Calu3 (cell line): ENCODE data around the gene IL21. TPM values are rescaled to one million over a fixed set of nuclear protein-coding genes. Genes with fewer than 3 reads are reported as not detected.
"Not testable (repeated sequence)": the region's sequence is repeated elsewhere in the genome, so short reads cannot be mapped to it uniquely, and the experiment has no call there.

Experiments
- BruUV-seq: library from RNA; stranded (reverse); fragments of 400-500 nt; replicated peaks from 2 replicates; lab custom pipeline; 2021; lab: Mats Ljungman, UMichigan
- CTCF ChIA-PET: fragments of 300-600 bp; sonication (Branson Sonifier 250); formaldehyde crosslinking; loops from one replicate; lab custom pipeline; 2022; ENCODE audit warnings: antibody characterized with exemption; lab: Charles Lee
- DNase-seq: peaks from one replicate; pipeline ENCODE4 v3.0.0; 2022
- H3K27ac Mint-ChIP-seq: one replicate; pipeline ENCODE4 v1.8.0; 2022; ENCODE audit warnings: mixed read lengths; ENCODE audit not compliant: unreplicated experiment
- H3K27me3 Mint-ChIP-seq: one replicate; pipeline ENCODE4 v1.8.0; 2022; ENCODE audit warnings: mixed read lengths; ENCODE audit not compliant: unreplicated experiment
- H3K36me3 Mint-ChIP-seq: one replicate; pipeline ENCODE4 v1.8.0; 2022; ENCODE audit warnings: mild to moderate bottlenecking, moderate library complexity, mixed read lengths; ENCODE audit not compliant: insufficient read depth, unreplicated experiment
- H3K4me1 Mint-ChIP-seq: one replicate; pipeline ENCODE4 v1.8.0; 2022; ENCODE audit warnings: mild to moderate bottlenecking, low read depth, mixed read lengths; ENCODE audit not compliant: unreplicated experiment
- H3K4me3 Mint-ChIP-seq: one replicate; pipeline ENCODE4 v1.8.0; 2022; ENCODE audit warnings: mild to moderate bottlenecking, low read depth, moderate library complexity, mixed read lengths; ENCODE audit not compliant: unreplicated experiment
- H3K9me3 Mint-ChIP-seq: one replicate; pipeline ENCODE4 v1.8.0; 2022; ENCODE audit warnings: low read depth, mixed read lengths; ENCODE audit not compliant: unreplicated experiment
- intact Hi-C: fragments of 100-400 bp; cut with micrococcal nuclease; formaldehyde crosslinking; loops from one replicate; pipeline ENCODE4 v1.10.0; 2022; ENCODE audit not compliant: unreplicated experiment
- total RNA-seq: library from RNA; stranded (reverse); gene quantifications from 2 replicates; pipeline ENCODE4 v1.2.3, GENCODE V29; 2022
- TF ChIP-seq, protein P1 (sequence below): fragments of 200-600 bp; IDR thresholded peaks from one replicate; pipeline ENCODE4 v1.8.0; 2022; ENCODE audit warnings: antibody characterized with exemption; ENCODE audit not compliant: unreplicated experiment

IL21 gene
- total RNA-seq, 1 experiment from 2014 or later = not detected

DNA sequence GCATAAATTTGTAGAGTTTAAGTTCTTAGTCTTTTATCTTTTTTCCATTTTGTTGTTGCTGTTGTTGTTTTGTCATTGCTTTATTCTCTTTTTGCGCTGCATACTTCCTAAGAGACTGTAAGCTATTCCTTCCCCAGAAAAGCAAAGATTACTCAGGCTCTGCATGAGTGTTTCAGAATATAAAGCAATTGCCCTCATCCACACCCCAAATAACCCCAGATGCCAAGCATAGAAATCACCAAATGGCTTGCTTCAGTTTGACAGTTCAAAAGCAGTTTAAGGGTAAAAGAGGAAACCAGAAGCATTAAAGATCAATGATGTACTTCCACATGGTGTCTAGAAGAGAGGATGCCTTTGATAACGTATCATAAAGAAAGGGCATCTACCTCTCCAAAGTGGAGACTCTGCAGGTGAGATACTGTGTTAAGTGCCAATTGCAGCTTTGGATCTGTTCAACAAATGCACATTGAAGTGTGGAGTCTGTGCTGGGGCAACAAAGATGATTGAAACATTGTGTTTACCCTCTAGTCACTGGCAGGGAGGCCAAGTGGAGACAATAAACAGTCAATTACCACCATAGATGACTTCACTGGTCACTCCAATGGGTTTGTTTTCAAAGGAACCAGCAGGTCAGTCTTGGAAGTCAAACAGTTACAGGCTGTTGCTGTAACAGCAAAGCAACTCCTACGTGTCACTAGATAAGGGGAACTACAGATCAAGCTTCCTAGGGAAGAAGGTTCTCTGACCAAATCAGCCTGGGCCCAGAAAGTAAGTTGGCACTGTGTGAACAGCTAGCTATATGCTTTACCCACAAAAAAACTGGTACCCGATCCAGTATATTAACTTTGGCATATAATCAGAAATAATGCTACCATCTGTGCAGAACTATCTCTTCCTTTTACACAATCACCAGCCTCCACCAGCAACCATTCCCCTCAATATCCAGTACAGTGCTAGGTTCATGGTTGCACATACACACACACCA lies 40.6 kb upstream of the IL21 start:
- intact Hi-C loops = no loop called here

DNA sequence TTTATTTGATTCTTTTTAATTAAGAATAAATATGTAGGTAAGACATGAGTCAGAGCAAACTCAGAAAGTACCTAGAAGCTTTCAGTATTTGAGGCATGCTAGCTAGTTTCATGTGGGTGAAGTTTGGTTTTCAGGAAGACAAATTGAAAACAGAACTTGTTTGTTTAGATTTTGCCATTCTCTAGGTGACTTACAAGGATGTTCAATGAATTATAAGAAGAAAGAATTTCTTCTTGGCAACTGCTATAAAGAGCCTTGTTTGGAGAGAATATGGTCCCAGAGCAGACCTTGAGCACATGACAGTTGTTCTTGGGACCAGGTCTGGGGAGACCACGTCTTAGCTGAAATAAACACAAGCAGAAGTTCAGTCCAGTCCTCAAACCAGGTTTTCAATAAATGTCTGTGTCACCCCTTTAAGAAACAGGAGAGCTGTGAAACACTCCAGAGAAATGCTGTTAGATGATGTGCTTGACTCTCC lies 38.0 kb upstream of the IL21 start:
- intact Hi-C loops = no loop called here
- no TSS peak for BruUV-seq
- Mint-ChIP-seq H3K4me1 (peaks cover 4% of the 10 kb centered on the region), H3K27ac (no peak overlapping the region), H3K9me3 (no peaks in the 10 kb centered on the region), H3K4me3 (no peak overlapping the region), H3K36me3 (no peaks in the 10 kb centered on the region), H3K27me3 (no peaks in the 10 kb centered on the region)
- no peak for DNase-seq
- TF ChIP-seq, protein P1, sequence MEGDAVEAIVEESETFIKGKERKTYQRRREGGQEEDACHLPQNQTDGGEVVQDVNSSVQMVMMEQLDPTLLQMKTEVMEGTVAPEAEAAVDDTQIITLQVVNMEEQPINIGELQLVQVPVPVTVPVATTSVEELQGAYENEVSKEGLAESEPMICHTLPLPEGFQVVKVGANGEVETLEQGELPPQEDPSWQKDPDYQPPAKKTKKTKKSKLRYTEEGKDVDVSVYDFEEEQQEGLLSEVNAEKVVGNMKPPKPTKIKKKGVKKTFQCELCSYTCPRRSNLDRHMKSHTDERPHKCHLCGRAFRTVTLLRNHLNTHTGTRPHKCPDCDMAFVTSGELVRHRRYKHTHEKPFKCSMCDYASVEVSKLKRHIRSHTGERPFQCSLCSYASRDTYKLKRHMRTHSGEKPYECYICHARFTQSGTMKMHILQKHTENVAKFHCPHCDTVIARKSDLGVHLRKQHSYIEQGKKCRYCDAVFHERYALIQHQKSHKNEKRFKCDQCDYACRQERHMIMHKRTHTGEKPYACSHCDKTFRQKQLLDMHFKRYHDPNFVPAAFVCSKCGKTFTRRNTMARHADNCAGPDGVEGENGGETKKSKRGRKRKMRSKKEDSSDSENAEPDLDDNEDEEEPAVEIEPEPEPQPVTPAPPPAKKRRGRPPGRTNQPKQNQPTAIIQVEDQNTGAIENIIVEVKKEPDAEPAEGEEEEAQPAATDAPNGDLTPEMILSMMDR = no peak
- CTCF ChIA-PET = no interaction called here

More for the DNA sequence above, 40.6 kb upstream of the IL21 start:
- no TSS peak for BruUV-seq
- Mint-ChIP-seq H3K9me3 (no peaks in the 10 kb centered on the region), H3K4me3 (no peak overlapping the region), H3K36me3 (no peaks in the 10 kb centered on the region), H3K4me1 (peaks cover 15% of the 10 kb centered on the region), H3K27me3 (no peaks in the 10 kb centered on the region), H3K27ac (no peak overlapping the region)
- no peak for DNase-seq
- TF ChIP-seq, protein P1 = no peak
- CTCF ChIA-PET = no interaction called here

DNA sequence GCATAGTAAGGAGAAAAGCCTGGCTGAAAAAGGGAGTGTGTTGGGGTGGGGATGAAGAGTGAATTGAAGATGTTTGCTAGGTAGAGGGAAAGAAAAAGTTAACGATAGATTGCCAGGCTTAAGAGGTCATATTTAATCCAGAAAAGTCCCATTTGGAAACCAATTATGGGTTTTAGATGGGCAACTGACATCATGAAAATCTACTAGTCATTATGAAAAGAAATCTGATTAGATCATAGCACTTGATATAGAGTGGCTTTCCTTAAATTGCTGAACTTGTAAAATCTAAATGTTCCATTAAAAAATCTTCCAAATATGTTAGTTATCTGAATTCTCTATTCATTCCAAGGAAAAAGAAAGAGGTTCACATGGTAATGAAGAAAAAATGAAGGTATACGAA lies 37.5 kb upstream of the IL21 start:
- no peak overlapping the region for H3K4me3 Mint-ChIP-seq
- H3K9me3 Mint-ChIP-seq = no peaks in the 10 kb centered on the region
- intact Hi-C loops = no loop called here
- TF ChIP-seq, protein P1 = no peak
- H3K27ac Mint-ChIP-seq = no peak overlapping the region
- no peak for DNase-seq
- H3K27me3 Mint-ChIP-seq = no peaks in the 10 kb centered on the region
- CTCF ChIA-PET = no interaction called here
- H3K4me1 Mint-ChIP-seq = no peaks in the 10 kb centered on the region
- no TSS peak for BruUV-seq
- no peaks in the 10 kb centered on the region for H3K36me3 Mint-ChIP-seq

DNA sequence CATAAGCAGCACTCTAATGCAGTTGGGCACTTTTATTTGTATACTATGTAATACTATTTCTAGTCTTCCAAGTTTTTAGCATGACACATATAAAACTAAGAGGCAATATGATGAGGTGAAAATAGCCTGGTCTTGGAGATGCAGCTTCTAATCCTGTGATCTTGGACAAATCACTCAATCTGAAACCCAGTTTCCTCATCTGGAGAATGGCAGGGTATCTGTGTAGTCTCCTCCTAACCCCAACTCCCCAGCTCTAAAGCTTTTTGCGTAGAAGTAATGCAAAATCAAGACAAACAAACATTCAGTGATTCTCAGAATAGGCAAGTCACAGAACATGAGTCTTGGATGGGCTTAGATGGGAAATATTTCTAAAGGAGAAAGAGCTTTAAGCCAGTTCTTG lies 36.7 kb upstream of the IL21 start:
- Mint-ChIP-seq H3K36me3 (no peaks in the 10 kb centered on the region), H3K9me3 (no peaks in the 10 kb centered on the region), H3K4me3 (no peak overlapping the region), H3K4me1 (no peaks in the 10 kb centered on the region), H3K27ac (no peak overlapping the region), H3K27me3 (no peaks in the 10 kb centered on the region)
- TF ChIP-seq, protein P1 = no peak
- no peak for DNase-seq
- intact Hi-C loops = no loop called here
- BruUV-seq = no TSS peak
- CTCF ChIA-PET = no interaction called here

DNA sequence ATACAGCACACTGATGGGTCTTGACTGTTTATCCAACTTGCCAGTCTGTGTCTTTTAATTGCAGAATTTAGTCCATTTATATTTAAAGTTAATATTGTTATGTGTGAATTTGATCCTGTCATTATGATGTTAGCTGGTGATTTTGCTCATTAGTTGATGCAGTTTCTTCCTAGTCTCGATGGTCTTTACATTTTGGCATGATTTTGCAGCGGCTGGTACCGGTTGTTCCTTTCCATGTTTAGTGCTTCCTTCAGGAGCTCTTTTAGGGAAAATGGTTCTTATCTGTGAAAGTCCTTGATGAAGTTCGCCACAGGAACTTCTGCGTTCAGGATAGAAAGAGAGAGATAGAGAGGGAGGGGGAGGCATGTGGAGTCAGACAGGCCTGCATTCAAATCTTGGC lies 35.7 kb upstream of the IL21 start:
- H3K9me3 Mint-ChIP-seq, intact Hi-C loops, H3K27me3 Mint-ChIP-seq, H3K4me3 Mint-ChIP-seq, H3K27ac Mint-ChIP-seq, BruUV-seq, H3K4me1 Mint-ChIP-seq, H3K36me3 Mint-ChIP-seq, CTCF ChIA-PET, DNase-seq: not testable (repeated sequence)
